ENCODE results near the gene CSF2RB.
"Not testable (repeated sequence)": the region's sequence is repeated elsewhere in the genome, so short reads cannot be mapped to it uniquely, and the experiment has no call there.

Gene CSF2RB

GRCh38 chr22:36977401-36977861 is 64.0 kb downstream of the CSF2RB start:
- peak; percentile 45 for DNase-seq

GRCh38 chr22:36977947-36978660 is 64.7 kb downstream of the CSF2RB start:
- DNase-seq = peak; percentile 95

GRCh38 chr22:36979016-36979910 is 65.8 kb downstream of the CSF2RB start:
- DNase-seq = no peak

- DNase-seq = no peak
Measured at GRCh38 chr22:36981247-36981775, 67.9 kb downstream of the CSF2RB start.

- DNase-seq = no peak
Measured at GRCh38 chr22:36982136-36982535, 68.7 kb downstream of the CSF2RB start.

GRCh38 chr22:36985211-36985889 is 71.9 kb downstream of the CSF2RB start:
- no peak for DNase-seq

GRCh38 chr22:36986242-36986821 is 72.9 kb downstream of the CSF2RB start:
- DNase-seq = no peak

GRCh38 chr22:36988075-36988832 is 74.8 kb downstream of the CSF2RB start:
- no peak for DNase-seq

GRCh38 chr22:36989012-36989411 is 75.6 kb downstream of the CSF2RB start:
- DNase-seq = not testable (repeated sequence)

All from eye (tissue), 1 donor.